Lung (tissue), 12 donors: ENCODE measurements around the gene TNS4. TPM values are rescaled to one million over a fixed set of nuclear protein-coding genes. Genes with fewer than 3 reads are reported as not detected.

ENCODE experiments used
- ATAC-seq: fragments of 200-7000 bp; cut with Tn5 transposase; one replicate; pipeline ENCODE4 v1.9.1; 2020; ENCODE audit warnings: moderate number of reproducible peaks; ENCODE audit not compliant: insufficient read depth, low FRiP score
- DNase-seq, 3 donors: peaks; one replicate each; pipeline ENCODE4 v3.0.0-alpha.2; 2013 to 2017
- H3K27ac ChIP-seq, 2 donors: one replicate each; pipeline ENCODE4 v1.5.1; 2013; ENCODE audit warnings: mild to moderate bottlenecking in 2 of 2, moderate library complexity in 2 of 2, control low read depth in 1 of 2, inconsistent platforms in 1 of 2, low read depth in 1 of 2, low read length in 1 of 2
- H3K27me3 ChIP-seq, 3 donors: one replicate each; pipeline ENCODE4 v1.5.1; 2013; ENCODE audit warnings: low read length in 2 of 3; ENCODE audit not compliant: control insufficient read depth in 3 of 3, insufficient read depth in 3 of 3
- H3K36me3 ChIP-seq, 4 donors: one replicate each; pipeline ENCODE4 v1.5.1; 2013; ENCODE audit warnings: low read length in 4 of 4, mild to moderate bottlenecking in 1 of 4, moderate library complexity in 1 of 4; ENCODE audit not compliant: control insufficient read depth in 4 of 4, insufficient read depth in 4 of 4
- H3K4me1 ChIP-seq, 5 donors: one replicate each; pipeline ENCODE4 v1.5.1; 2013; ENCODE audit warnings: low read length in 5 of 5, mild to moderate bottlenecking in 2 of 5, moderate library complexity in 1 of 5; ENCODE audit not compliant: control insufficient read depth in 5 of 5, insufficient read depth in 5 of 5
- H3K4me3 ChIP-seq: one replicate; pipeline ENCODE4 v1.5.1; 2013; ENCODE audit warnings: mild to moderate bottlenecking, control low read depth, moderate library complexity
- H3K9ac ChIP-seq, 2 donors: one replicate each; pipeline ENCODE4 v1.5.1; 2013; ENCODE audit warnings: low read length in 2 of 2, control low read depth in 1 of 2; ENCODE audit not compliant: insufficient read depth in 1 of 2
- H3K9me3 ChIP-seq, 4 donors: one replicate each; pipeline ENCODE4 v1.5.1; 2013; ENCODE audit warnings: low read length in 3 of 4, mild to moderate bottlenecking in 1 of 4, moderate library complexity in 1 of 4; ENCODE audit not compliant: control insufficient read depth in 4 of 4, insufficient read depth in 3 of 4
- CTCF ChIP-seq: IDR thresholded peaks from 2 replicates; pipeline ENCODE4 v1.5.1; 2012; ENCODE audit warnings: mild to moderate bottlenecking; ENCODE audit errors: control extremely low read depth, extremely low read depth
- WGBS, 2 donors: extraction: QIAGEN DNeasy Blood & Tissue Kit; methylation state at CpG; one replicate each; pipeline ENCODE4 v1.1.7; 2013; 5-methylcytosine and 5-hydroxymethylcytosine counted together
- polyA plus RNA-seq, 2 donors: library from polyadenylated mRNA; stranded (reverse); fragments of 200-250 nt; gene quantifications; one replicate each; pipeline ENCODE4 v1.2.1, GENCODE V29; 2013
- total RNA-seq, 2 donors: library from RNA; depleted of rRNA in 1 of 2; stranded (reverse); fragments of >200 nt in 1 of 2; gene quantifications; one replicate each; pipeline ENCODE4 v1.2.1, GENCODE V29; 2014 to 2021
- donor health status: control.
- donor health status: control.
- donor health status: Bipolar disorder and iron deficiency.
- donor health status: healthy.
- donor health status: DM: yes; HTN: yes; CAD: no.

The TNS4 gene
- total and polyA plus RNA-seq, 4 donors, result 0.17 to 6.8 (median 2.2) TPM

DNA sequence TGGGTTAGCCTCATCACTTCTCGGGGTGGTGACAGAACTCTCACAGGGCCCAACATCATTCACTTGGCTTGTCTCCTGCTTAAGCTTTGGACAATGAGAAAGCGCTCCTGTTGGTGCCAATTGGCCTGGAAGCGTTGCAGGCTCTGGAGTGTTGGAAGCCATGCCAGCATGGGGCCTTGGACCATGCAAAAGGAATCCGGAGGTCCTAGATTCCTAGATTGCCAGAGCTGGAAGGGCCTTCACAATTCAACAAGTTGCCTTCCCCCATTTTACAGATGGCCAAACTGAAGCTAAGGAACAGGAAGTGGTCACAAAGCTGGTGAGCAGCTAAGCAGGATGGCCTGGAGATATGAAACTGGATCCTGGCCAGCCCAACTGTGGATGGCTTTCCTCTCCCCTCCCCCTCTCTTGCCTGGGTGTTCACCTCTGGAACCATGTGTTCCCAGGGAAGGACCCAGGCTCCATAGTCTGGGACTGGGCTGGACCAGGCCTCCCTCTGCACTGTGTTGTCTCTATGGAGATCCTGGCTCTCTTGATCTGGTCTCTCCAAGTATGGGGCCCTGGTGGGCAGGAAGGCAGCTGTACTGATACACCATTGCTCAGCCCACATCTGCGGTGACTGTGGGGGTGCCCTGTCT is 64.2 kb downstream of the TNS4 start:
- Histone ChIP-seq H3K9me3 (no peaks in the 10 kb centered on the region), H3K36me3 (no peaks in the 10 kb centered on the region), H3K9ac (no peak overlapping the region), H3K27ac (no peak overlapping the region), H3K27me3 (no peaks in the 10 kb centered on the region), H3K4me1 (peaks cover 0 to 16% (median 3%) of the 10 kb centered on the region in 5 donors), H3K4me3 (no peak overlapping the region)
- DNase-seq, result no peak
- no peak for TF ChIP-seq CTCF
- 83 to 85% methylated on average over 5 of the region's 5 CpGs for WGBS, 2 donors
- no peak for ATAC-seq

- WGBS, 2 donors, result 57 to 65% methylated on average over 5 of the region's 5 CpGs
- Histone ChIP-seq H3K4me3 (no peak overlapping the region), H3K4me1 (peaks cover 0 to 16% (median 3%) of the 10 kb centered on the region in 5 donors), H3K9ac (no peak overlapping the region), H3K36me3 (no peaks in the 10 kb centered on the region), H3K9me3 (no peaks in the 10 kb centered on the region), H3K27ac (no peak overlapping the region), H3K27me3 (no peaks in the 10 kb centered on the region)
- DNase-seq (no peak), ATAC-seq (no peak)
- no peak for TF ChIP-seq CTCF
Observed at GRCh38 chr17:40436636-40437035, 64.8 kb downstream of the TNS4 start.

DNA sequence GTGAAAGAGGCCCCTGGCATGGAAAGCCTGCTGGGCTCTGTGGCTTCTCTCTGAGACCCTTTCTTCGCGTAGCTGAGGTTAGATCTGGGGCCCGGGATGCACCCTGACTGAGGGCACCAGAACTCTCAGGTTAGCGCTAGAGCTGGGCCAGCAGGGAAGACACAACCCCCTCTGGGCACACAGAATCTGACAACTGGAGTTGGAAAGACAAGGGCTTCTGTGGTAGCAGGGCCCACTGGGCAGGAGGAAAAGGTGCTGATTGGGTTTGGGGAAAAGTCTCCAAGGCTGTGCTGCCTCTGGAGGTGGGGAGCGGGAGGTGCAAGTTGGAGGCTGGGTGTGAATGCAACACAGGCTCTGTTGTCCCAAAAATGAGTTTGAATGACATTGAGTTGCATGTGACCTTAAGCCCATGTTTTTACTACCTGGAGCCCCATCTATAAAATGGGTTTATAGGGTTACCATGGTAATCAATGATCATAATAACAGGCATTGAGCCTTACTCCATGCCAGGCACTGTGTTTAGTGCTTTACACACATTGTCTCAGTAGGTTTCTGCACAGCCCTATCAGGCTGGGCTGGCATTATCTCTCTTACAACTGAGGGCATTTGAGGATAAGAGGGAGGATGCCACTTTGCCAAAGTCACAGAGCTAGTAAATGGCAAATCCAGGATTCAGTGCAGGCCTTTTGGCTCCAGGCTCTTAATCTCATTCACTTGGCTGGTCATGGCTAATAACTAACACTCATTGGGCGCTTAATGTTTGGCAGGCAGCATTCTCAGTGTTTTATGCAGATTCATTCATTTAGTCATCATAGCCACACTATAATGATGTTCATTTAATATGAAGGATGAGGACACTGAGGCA is 67.6 kb downstream of the TNS4 start:
- TF ChIP-seq CTCF, result no peak
- WGBS, 2 donors, result 89 to 91% methylated on average over 6 of the region's 6 CpGs
- H3K9ac ChIP-seq, result no peak overlapping the region
- no peaks in the 10 kb centered on the region for H3K27me3 ChIP-seq
- no peaks in the 10 kb centered on the region for H3K9me3 ChIP-seq
- ATAC-seq, result no peak
- DNase-seq, result no peak
- no peaks in the 10 kb centered on the region for H3K36me3 ChIP-seq
- H3K4me1 ChIP-seq, result peaks cover 0 to 12% (median 3%) of the 10 kb centered on the region in 5 donors
- H3K4me3 ChIP-seq, result no peak overlapping the region
- no peak overlapping the region for H3K27ac ChIP-seq
